Globus pallidus (tissue), 1 donor: ENCODE measurements around the gene CLMN.

Experiments used
- DNase-seq: peaks from one replicate; pipeline ENCODE4 v3.0.0-alpha.2; 2015; ENCODE audit warnings: low spot score

Gene CLMN

DNA sequence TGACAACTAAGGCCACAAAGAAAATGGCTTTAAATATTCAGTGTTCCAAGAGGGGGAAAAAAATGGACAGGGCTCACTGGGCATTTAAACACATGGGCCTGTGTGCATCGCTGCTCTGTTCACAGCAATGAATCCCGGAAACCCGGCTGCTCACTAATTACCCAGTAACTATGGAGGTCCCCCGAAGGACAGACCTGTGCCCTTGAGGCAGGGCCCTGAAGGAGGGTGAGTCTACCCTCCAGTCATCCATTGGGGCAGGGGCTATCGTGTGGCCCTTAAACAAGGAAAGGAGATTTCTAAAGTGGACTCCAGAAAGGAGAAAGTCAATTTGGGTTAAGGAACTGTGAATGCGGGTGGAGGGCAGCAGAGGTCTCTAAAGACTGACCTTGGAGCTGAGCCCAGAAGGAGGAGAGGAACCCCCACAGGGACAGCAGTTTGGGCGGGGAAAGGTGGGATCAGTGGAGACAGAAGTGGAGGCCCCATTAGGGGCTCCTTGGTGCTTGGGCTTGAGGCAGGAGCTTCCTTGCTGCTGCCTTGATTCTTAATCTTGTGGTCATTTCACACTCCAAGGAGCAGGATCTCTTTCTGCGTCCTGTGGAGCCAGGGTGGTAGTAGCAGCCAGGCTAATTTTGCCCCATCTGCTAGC, 1.4 kb upstream of the CLMN start:
- no peak for DNase-seq

DNA sequence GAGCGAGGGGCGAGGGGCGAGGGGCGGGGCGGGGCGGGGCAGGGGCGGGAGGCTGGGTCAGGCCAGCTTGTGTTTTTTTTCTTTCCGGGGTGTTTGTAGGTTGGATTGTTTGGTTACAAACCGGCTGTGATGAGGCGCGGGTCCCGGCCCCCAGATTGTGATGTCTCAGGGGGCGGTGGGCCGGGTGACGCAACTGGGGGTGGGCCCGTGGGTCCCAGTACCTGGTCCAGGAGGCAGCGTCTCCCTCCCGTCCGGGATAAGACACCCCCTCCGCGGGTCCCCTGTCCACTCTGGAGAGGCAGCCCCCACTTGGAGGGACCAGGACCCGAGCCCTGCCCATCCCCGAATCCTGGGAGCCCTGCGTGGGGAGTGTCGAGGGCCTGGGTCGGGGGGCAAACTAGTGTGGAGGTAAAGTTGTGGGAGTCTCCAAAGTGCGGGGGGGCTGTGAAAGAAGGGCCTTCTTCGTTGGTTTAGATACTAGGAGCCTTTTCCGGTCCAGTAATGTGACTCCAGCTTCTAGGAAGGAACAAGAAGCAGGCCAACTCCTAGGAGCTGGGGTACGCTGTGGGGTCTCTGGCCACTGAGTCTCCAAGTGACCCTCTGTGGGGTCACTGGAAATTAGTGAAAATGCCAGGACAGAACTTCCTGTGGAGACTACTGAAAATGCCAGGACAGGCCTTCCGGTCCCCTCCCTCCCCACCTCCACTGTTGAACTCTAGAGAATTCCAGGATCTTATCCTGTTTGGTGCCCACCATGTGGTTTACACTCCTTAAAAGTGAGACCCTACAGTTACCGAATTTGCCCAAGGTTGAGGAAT, 579 bp upstream of the CLMN start:
- no peak for DNase-seq

DNA sequence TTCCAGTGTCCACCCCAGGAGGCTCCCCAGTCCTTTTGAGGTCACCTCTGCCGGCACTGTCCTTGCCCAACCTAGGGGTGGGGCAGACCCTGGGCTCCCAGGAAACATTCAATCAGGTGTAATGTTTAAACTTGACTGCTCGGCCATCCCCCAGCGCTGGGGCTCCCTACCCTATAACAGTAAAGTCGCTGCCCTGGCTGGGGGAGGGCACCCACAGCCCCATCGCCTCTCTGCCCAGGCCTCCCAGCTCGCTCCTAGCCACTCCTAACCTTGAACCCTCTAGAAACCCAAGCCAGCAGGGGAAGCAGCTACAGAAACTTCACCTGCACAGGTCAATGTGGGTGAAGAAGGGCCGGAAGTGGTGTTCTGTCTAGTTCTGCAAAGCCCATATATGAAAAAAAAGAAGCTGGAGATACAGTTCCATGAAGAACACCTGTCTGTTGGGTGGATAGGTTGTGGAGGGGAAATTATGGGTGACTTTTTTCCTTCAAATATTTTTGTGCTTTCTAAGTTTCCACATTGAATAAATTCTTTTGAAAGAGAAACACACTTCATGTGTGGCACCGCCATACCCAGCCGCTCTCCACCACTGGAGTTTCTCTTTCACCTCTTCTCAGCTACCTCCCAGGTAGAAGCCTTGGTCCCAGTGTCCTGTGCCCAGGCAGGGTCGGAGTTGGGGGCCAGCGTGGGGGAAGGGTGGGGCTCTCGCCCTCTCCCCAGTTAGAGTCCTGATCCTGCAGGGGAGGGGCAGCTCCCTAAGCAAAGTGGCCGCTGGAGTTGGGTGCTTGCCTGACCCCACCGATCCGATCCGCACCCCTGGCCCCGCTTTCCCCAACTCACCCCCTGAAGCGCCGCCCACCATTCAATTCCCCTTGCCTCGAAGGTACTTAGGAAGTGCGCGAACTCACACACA, 1.1 kb downstream of the CLMN start:
- DNase-seq: no peak

DNA sequence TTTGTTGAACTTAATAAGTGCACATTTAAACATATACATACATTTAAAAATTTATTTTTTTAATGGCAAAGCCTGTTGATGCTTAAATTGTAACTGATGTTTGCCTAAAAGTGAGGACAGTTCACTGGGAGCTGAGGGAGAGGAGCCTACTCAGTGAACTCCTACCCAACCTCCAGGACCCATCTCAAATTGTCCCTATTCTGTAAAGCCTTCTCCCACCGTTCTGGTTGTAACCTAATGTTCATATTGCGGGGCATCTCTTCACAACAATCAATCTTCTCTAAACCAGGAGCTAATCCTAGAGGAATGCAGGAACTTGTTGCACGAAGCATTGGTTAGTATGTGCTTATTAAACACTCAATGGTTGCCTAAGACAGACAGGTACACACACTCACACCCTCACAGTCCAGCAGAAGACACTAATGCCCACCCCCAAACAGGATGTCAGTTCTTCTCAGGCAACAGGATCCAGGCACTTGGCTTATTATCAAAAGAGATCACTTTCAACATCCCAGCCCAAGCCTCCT, 1.8 kb downstream of the CLMN start:
- DNase-seq: no peak

DNA sequence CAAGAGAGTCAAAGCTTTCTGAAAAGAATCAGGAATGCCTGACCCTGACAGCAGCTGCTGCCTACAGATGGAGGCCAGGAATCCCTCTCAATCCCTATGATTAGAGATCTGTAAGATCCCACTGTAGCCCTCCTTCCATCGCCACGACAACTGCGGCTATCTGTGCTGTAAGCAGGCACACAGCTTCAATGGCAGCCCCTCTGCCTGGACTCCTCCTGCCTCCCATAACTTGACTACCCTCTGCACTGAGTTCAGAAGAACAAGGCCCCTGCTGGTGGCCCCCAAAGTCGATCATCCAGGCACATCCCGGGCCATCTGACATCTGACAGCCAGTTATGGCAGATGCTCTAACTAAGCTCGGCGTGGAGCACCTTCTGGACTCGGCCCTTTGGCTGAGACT, 2.9 kb downstream of the CLMN start:
- no peak for DNase-seq

DNA sequence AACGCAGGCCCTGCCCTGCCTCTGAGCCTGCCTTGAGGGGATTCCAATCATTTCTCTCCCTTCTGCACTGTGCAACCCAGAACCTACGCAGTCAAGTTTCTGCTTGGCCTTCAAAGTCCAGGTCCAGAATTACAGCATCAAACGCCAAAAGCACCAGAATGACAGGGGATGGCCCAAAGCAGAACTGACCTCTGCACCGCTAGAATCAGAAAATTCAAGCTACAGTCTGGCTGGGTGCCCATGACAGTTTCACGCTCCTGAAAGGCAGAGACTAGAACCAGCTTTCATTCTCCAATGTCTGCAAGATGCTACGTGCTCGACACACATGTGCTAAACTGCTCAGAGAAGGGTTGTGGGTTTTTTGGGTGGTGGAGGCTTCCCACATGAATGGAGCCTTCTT, 4.1 kb downstream of the CLMN start:
- DNase-seq: no peak

DNA sequence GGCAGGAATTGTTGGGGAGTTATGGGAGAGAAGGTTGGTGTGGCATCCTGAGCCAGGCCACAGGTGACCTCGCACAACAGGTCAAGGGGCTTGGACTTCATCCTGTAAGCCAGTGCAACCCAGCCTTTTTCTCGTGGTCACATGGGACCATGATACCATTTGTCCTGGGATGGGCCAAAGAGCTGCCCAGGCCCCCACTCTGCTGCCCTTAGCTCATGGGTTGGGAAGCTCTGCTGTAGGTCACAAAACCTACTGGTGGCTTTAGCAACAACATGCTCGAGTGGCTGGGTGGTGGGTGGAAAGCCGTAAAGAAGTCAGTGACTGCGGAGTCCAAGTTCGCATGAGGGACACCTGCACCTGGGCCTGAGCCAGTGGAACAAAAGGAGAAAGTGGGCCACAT, 4.6 kb downstream of the CLMN start:
- no peak for DNase-seq

DNA sequence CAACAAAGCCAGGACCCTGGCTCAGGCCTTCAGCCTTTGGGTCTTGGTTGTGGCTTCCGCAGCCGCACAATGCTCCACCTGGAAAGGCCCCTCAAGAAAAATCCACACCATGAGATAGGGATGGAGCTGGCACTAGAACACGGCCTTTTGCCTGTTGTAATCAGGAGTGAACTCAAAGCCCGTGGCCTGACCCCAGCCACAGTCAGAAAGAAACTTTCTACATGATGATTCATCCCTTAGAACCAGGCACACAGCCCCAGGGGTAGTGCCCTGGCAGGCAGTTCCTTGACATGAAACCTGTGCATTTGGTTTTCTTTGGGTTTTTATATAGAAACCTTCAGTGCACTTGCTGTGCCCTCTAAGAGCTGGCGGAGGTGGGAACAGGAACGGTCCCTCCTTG, 5.1 kb downstream of the CLMN start:
- no peak for DNase-seq

DNA sequence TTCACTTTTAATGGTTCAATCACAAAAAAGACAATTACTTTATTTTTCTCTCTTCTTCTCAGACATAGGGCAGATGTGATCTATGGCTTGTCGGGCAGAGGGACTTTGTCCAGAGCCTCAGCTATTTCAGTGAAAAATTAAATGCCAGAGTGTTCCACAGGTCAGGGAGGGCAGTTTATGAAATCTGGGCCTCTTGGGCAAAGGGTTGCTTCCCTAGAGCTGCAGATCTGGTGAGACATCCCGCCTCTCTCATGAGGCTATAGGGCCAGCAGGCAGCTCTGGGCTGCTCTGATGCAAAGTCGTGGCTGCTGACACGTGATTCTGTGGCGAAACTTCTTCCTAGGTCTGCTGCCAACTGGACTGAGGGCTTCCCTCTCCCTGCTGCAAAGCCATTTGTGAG, 6.0 kb downstream of the CLMN start:
- DNase-seq: peak; percentile 88

DNA sequence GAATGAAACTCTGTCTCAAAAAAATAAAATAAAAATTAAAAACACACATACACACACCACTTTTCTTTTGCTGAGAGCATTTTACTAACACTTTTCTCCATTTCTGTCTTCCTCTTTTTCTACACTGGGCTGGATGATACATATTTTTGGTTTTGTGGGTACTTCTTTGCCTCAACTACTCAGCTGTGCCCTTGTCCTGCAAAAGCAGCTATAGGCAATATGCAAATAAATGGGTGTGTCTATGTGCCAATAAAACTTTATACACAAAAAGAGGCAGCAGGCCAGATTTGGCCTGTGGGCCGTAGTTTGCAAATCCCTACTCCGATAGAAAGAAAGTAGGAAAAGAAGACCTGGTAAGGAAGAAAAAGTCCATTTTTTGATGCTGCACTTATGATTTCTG, 6.5 kb downstream of the CLMN start:
- DNase-seq: no peak

DNA sequence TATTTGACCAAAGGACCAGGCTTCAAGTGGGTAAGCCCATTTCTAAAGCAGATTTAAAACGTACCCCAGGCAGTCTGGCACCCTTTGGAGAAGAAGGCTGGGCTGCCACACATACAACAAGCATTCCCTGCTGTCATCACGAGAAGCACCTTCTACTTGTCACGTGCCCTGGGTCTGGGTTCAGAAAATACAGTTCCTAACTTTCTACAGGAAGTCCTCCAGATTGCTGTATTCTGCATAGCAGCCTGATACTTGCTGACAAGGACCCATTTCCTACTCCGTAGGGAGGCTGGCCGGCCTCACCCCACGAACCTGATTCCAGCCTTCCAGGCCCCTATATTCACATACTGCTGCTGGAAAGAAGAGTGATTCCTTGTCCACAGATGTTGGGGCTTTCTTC, 7.4 kb downstream of the CLMN start:
- no peak for DNase-seq

DNA sequence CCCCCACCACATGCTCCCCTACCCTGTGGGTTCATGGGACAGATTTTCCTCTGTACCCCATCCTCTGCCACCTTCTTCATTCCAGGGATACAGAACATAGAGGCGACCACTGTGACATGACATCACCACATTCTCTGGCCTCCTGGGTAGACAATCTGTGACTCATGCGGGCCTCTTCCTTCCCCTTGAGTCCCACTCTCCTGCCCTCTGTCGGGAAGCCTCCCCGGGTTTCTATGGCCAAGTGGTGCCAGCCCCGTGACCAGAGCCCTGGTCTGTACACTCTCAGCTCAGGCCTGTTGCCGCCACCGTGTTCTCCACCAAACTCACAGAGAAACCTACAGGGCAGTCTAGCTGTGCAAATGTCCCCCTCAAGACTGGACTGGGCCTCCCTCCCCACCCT, 8.0 kb downstream of the CLMN start:
- DNase-seq: no peak

DNA sequence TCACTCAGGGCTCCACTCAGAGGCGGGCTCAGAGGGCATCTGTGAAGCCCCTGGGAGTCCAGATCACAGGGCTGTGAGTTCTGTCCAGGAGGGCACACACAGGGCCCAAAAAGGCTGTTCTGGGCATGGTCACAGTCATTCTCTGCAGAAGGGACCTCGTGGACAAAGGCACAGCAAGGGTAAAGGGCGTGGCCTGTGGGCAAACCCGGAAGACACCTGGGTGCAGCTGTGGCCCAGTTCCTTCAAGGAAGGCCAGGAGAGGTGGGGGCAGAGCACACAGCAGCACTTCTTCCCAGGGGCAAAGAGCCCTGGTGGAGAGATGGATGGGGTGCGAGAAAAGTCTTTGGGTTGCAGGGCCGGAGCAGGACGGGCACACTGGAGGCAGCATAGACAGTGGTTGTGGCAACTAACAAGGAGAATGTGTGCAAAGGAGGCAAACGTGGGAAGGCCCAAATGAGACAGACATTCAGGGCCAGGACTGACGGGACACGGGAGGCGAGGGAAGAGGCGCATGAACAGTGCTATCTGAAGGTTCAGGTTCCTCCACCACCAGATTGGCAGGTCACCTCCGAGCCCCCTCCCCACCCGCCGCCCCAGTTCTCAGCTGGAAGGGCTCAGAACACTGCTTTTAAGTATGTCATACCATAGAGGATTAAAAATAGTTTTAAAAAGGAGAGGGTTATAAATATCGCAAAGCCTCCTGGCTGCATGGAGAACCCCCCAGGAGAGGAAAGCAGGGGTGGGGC, 8.9 kb downstream of the CLMN start:
- DNase-seq: no peak

DNA sequence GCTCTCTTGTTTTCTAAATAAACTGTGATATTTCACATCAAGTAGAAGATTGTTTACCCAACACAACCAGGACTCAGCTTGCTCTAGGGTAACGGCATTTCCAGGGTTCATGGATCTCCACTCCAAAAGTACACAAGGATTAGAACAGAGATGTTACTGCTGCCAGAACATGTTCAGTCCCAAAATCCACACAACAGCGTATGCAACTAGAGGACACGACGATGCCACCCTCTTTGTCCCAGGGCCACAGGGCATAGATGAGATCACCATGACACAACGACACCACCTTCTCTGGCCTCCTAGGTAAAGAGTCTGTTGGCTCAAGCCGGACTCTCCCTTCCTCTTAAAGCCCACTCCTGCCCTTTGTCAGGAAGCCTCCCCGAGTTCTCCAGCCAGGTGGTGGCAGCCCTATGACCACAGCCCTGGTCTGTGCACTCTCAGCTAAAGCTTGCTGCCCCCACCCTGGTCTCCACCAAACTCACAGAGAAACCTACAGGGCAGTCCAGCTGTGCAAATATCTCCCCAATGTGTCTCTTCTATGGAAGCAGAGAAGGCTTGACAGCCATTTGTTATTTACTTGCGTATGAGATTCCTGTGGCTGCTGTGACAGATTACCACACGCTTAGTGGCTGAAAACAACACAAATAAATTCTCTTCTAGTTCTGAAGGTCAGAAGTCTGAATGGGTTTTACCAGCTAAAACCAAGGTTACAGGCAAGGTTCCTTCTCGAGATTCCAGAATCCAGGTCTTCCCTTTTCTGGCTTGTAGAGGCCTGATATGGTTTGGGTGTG, 10.3 kb downstream of the CLMN start:
- no peak for DNase-seq

DNA sequence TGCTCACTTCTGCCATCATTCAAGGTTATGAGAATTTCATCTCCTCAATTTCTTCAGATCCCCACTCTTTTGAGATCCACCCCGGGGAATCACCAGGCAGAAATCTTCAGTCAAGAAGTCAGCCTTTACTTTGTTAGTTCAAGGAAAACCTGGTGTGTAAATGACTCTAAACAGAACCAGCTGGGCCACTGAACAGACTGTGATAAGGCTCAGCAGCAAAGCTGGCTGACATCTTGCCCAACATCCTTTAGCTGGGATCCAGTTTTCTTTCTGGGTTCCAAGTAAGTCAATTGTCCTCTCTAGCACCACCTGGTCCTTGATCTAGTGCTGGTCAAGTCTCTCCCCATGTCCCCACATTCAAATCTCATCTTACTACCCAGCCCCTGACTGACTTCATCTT, 11.6 kb downstream of the CLMN start:
- no peak for DNase-seq

DNA sequence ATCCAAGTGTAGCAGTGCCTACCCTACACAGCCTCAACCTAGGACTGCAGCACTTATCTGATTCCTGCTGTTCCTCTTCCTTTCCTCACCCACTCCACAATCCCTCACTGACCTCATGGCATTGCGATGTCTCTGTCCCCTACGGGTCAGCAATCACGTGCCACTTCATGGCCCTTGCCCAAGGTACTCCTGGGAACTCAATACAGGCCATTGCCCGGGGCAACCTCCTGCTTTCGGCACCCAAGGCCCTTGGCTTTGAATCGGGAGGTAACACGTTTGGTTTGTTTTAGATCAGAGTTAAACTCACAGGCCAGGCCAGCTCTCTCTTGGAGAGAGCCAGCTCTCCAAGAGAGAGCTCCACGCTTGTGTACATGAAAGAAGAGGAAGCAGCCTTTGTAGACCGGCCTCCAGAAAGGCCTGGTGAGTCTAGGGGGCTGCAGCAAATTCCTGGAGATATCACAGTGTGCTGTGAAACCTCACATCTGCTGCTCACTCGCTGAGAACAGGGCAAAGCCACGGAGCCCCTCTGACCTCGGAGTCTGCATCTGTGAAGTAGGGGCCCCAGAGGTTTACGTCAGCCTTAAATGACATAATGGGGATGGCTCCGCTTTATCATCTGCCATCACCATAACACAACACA, 12.2 kb downstream of the CLMN start:
- no peak for DNase-seq

DNA sequence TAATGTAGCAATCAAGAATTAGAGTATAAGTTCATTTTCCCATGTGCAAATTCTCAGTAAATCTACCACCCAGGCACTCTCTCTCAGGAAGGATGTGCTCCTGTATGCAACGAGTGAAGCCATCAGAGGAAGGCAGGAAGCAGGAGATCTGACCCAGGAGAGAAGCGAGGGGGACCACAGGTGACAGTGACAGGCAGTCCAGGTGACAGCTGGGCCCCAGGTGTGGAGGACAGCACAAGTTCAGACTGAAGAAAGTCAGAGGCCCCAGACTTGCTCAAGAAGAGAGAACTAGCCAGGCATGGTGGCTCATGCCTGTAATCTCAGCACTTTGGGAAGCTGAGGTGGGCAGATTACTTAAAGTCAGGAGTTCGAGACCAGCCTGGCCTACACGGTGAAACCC, 13.8 kb downstream of the CLMN start:
- DNase-seq: no peak

DNA sequence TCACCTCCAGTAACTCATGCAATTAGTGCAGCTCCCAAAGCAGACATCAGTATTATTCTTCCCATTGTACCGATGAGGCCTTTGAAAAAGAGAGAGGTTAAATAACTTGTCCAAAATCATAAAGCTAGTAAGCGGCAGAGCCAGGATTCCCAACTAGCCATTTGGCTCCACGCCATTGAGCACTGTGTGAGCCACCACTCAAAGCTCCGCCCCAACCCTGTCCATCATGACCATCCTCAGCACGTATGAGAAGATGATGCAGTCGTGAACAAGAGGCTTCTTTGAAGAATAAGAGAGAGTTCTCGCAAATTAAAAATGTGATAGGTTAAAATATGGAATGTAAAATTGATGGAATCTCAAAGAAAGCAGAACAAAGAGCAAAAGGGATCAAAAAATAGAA, 14.6 kb downstream of the CLMN start:
- peak; percentile 83 for DNase-seq

DNA sequence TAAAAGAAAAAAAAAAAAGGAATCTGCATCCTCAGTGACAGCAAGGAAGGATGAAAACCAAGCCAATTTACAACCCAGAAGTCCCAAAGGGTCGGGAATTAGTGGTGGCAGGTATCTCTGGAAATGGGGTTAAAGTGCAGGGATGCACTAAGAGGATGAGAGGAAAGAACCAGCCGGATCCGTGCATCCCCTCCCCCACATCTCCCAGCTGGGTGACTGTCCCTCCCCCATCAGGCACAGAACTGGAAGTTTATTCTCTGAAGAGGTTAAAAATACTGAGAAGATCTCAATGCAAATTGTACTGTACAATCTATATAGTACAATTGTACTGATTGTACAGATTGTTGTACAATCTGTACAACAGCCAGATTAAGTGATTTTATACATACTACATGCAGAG, 15.4 kb downstream of the CLMN start:
- DNase-seq: no peak

DNA sequence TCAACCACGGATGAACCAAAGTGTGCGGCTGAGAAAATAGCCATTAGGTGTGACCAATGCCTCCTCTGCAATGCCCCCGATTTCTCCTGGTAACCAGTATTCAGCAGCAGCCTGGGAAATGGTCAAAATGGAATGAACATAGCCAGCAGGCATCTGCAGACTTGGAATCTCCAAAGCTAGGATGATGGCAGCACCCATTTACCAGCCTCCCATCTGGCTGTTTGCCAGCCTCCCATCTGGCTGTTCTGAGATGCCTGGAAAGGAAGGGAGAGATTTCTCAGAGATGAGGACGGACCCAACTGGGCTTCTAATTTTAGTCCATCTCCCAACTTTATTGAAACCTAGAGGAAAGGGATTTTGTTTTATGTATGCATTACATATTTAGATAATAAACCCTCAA, 16.2 kb downstream of the CLMN start:
- DNase-seq: peak; percentile 81
